ENCODE measurements around the gene BIRC7.
"Not testable (repeated sequence)": the region's sequence is repeated elsewhere in the genome, so short reads cannot be mapped to it uniquely, and the experiment has no call there.

BIRC7 gene

DNA sequence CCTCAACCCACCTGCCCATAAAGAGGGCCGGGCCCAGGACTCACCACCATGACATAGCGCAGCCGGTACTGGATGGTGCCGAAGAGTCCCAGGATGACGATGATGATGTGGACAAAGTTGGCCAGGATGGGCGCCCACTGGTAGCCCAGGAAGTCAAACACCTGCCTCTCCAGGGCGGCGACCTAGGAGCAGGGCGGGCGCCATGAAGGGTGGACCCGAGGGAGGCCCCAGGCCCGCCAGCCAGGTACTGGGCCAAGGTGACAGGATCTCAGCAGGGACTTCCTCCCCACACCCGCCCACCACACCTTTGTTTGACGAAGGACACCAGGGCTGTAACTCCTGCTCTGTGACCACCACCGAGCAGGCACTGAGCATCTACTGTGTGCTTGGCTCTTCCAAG lies 14.2 kb downstream of the BIRC7 start:
- no peak for DNase-seq

DNA sequence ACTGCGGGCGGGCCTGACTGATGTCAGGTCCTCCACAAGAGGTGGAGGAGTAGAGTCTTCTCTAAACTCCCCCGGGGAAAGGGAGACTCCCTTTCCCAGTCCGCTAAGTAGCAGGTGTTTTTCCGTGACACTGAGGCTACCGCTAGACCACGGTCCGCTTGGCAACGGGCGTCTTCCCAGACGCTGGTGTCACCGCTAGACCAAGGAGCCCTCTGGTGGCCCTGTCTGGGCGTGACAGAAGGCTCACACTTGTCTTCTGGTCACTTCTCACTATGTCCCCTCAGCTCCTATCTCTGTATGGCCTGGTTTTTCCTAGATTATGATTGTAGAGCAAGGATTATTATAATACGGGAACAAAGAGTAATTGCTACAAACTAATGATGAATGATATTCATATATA lies 15.6 kb downstream of the BIRC7 start:
- not testable (repeated sequence) for DNase-seq

- DNase-seq: no peak
These were observed 16.6 kb downstream of the BIRC7 start for GRCh38 chr20:63252284-63252711.

GRCh38 chr20:63253065-63253437 lies 17.3 kb downstream of the BIRC7 start:
- no peak for DNase-seq

GRCh38 chr20:63253438-63254231 lies 17.9 kb downstream of the BIRC7 start:
- no peak for DNase-seq

DNA sequence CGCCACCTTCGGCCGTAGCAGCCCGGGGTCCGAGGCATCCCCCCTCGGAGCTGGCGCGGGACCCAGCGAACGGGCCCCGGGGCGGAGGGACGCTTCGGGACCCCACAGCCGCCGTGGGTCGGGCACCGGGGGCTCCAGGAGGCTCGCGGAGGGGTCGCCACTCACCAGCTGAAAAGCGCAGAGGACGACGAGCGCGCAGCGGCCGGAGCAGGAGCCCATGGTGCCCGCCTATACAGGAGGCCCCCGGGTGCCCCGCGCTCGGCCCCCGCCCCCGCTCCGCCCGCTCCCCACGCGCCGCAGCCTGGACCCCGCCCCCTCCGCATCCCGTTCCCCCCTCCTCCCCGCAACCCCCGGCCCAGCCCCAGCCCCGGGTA lies 18.5 kb downstream of the BIRC7 start, which contains the start of gene NKAIN4:
TSS of gene NKAIN4 (minus strand) at position 232 of the 374 bp plus-strand sequence. CDS start at position 219, 13 bp downstream.
- no peak for DNase-seq

DNA sequence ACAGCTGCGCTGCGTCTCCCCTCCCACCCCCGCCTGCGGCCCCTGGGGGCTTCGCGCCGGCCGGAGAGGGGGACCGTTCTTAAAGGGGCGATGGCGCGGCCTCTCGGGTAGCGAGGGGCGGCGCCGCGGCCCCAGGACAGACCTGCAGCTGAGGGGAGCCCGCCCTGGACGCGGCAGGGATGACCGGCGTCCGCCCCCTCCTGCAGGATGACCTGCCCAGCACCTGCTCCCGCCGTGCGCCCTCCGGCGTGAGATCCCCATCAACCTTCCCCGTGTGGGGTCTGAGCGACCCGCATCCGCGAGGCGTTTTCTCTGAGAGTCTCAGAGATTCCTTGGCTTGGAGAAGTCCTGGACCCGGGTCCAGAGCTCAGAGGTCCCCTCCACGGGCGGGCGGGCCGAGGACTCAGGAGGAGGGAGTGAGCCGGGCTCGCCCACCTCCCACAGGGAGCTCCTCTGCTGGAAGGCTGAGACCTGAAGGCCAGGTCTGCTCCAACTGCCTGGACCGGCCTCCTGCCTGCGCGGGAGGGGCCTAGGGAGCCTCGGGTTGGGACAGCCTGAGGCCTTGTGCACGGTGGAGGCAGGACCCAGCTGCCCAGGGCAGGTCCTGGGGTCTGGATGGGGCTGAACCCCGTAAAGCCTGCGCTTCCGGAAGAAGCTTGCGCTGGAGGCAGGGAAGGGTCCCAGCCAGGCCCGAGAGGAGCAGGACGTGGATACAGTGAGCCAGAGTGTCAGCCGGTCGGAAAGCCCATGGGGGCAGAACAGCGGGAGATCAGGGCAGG lies 19.1 kb downstream of the BIRC7 start:
- DNase-seq: no peak

GRCh38 chr20:63255931-63256704 lies 20.4 kb downstream of the BIRC7 start:
- DNase-seq: no peak

GRCh38 chr20:63256954-63257353 lies 21.2 kb downstream of the BIRC7 start:
- no peak for DNase-seq

- DNase-seq: no peak
These were observed 21.9 kb downstream of the BIRC7 start for GRCh38 chr20:63257629-63258028.

DNA sequence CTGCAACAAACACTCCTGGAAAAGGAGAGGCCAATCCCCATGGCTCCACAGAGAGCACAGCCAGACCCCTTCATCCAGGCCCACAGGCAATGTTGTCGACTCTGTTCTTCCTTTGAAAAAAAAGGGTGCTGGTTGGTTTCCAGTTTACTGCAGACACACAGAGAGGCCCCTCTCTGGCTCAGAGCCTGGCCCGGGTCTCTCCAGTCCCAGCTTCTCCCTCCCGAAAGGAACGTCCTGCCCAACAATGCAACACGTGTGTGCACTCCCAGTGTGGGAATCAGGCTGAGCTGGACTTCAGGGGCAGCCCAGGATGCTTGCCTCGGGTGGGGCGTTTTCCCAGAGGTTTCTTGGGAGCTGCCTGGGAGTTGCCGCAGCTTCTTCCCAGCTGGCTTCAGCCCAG lies 23.1 kb downstream of the BIRC7 start:
- DNase-seq: no peak

DNA sequence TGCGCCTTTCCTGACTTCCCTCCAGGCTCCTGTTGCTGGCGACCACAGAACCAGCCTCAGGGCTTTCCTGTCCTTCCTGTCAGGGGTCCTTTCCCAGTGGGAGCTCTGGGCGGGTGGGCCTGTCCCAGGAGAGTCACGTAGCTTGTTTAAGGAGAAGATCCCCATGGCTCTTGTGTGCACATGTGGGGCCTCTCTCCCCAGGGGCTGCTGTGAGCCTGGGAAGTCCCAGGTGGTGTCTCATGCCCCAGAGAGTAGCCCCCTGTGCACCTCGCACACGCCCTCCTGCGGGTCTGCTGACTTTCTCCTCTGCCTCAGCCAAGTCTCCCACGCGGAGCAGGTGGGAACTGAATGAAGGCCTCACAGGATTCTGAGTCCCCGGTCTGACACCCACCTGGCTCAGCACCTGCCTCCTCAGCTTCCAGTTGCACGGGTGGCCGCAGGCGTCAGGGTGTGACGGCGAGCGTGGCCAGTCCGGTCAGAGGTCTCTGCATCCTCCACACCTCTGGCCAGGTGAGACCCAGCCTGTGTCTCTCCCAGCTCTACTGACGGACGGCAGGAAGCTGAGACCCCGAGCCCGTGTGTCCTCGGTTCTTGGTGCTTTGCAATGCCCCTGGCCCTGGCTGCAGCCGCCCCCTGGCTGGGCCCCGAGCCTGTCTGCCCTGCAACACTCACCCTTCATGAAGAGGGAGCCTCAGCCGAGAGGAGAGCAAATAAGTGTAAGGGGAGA lies 24.2 kb downstream of the BIRC7 start:
- DNase-seq: no peak

- no peak for DNase-seq
These were observed 24.8 kb downstream of the BIRC7 start for GRCh38 chr20:63260521-63260920.

- DNase-seq: no peak
These were observed 25.5 kb downstream of the BIRC7 start for GRCh38 chr20:63261060-63261794.

DNA sequence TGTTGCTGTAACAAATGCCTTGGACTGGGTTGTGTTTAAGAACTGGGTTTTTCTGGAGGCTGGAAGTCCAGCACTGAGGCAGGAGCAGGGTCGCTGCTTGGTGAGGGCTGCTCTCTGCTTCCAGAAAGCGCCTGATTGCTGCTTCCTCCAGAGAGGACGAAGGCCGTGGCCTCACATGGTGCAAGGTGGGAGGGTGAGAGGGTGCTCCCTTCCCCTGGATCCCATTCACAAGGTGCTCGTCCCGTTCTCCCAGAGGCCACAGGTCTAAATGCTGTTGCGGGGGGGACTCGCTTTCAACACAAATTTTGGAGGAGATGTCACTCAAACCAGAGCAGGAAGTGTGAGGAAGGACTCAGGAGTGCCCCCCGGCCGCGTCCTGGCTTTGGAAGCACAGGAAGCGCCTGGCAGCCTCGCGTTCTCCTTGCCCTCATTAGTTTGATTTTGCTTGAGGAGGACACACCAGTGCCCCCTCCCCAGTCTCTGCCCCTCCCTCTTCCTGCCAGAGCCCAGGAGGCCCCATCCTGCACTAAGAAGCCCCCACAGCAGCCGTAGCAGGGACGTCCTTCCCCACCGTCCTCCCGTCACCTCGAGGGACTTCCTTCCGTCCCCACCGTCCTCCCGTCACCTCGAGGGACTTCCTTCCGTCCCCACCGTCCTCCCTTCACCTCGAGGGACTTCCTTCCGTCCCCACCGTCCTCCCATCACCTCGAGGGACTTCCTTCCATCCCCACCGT lies 26.3 kb downstream of the BIRC7 start:
- no peak for DNase-seq

DNA sequence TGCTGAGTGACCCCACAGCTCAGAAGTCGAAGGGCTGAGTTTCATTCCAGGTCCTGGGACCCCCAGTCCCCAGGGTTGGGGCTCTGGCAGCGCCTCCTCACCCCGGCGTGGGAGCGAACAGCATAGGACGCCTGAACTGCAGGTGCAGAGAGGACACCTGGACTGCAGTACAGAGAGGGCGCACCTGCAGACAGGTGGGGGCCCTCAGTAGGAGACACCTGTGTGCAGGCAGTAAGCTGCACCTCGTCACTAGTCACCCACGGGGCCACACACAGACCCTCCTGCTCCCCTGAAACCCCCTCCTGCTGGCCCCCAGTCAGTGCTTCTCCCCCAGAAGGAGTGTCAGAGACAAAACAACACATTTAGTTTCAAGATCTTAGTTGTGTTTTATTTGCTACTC lies 27.1 kb downstream of the BIRC7 start:
- DNase-seq: no peak

- DNase-seq: no peak
These were observed 28.3 kb downstream of the BIRC7 start for GRCh38 chr20:63264000-63264399.

DNA sequence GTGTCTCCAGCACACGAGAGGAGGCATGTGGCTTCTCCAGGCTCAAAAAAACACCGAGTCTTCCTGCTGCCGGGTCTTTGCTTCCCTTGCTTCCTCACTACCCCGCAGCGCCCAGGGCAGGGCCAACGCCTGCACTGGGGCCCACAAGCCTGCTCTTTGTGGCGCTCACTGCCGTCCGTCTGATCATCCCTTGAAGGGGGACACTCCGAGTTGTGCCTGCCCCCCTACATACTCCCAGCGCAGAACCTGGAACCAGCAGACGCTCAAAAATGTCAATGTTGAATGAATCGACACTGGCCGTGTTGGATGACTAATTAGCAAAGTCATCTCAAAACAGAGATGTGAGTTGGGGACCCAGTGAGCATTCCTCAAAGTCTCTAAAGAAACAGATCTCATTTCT lies 28.8 kb downstream of the BIRC7 start:
- no peak for DNase-seq

GRCh38 chr20:63265891-63266515 lies 30.3 kb downstream of the BIRC7 start:
- no peak for DNase-seq

DNA sequence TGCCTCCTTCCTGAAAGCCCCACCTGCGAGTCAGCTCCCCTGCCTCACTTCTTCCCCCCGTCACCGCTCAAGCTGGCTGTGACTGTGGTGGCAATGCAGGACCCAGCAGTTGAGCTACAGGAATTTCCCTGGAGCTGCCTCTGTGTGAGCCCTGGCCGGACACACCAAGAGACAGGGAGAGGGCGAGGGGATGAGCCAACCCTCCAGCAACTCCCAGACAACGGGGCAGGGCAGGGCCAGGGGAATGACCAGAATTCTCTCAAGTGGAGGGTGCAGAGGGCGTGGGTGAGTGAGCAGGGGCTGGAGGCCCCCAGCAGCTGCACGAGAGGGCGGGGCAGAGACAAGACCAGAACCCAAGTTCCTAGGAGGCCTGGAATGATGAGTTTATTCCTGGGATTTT lies 32.0 kb downstream of the BIRC7 start:
- no peak for DNase-seq

DNA sequence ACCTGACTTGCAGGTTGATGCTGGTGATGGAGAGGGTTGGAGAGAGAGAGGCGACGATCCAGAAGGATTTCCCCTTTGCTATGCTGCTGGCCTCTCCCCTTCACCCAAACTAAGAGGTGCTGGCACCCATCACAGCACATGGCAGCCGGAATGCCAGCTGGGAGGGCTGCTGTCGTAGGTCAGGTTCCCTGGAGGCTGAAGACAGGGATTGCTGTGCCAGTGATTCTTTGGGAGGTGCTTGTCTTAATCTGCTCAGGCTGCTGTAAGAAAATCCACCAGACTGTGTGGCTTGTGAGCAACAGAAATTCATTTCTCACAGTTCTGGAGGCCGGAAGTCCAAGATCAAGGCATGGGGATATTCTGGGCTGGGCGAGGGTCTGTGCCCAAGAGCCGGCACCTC lies 32.6 kb downstream of the BIRC7 start:
- DNase-seq: no peak
